ENCODE measurements around the gene NLRC3. TPM values are rescaled to one million over a fixed set of nuclear protein-coding genes. Genes with fewer than 3 reads are reported as not detected.

NLRC3 gene
- total RNA-seq, 1 experiment from 2014 or later = 0.15 TPM

DNA sequence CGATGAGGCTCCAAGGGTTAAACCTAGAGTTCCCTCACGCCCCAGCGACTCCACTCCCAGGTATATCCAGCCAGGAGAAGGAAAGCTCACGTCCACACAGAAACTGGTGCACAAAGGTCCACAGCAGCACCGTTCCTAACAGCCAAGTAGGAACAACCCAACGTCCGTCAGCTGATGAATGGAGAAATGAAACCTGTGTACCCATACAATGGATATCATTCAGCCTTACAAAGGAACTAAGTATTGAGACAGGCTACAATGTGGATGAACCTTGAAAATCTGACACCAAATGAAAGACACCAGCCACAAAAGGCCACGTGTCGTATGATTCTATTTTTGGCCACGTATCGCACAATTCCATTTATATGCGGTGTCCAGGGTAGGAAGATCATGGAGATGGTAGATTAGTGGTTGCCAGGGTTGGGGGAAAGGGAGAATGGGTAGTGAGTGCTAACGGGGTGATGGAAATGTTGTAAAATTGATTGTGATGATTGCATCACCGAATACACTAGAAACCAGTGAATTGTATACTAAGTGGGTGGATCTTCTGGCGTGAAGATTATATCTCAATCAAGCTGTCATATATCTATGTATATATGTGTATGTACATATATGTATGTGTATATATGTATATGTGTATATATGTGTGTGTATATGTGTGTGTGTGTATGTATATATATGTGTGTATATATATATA is 30.1 kb downstream of the NLRC3 start:
- H3K36me3 ChIP-seq (ENCODE audit: control insufficient read depth in 1 of 2, insufficient read depth in 2 of 2, low read length in 2 of 2) = no peaks in the 10 kb centered on the region
- CTCF ChIA-PET = no interaction called here

More for the DNA sequence above, 30.1 kb downstream of the NLRC3 start:
- Histone ChIP-seq H3K4me3 (replicated peaks in 1 of 2; ENCODE audit: low read depth in 1 of 2, low read length in 2 of 2) (no peak overlapping the region), H3K4me1 (ENCODE audit: control insufficient read depth in 1 of 2, insufficient read depth in 2 of 2, low read length in 2 of 2) (no peaks in the 10 kb centered on the region), H3K9ac (ENCODE audit: low read length) (no peak overlapping the region), H3K27me3 (ENCODE audit: insufficient read depth, low read length) (no peaks in the 10 kb centered on the region), H3K79me2 (ENCODE audit: insufficient read depth, low read length) (no peaks in the 10 kb centered on the region), H3K4me2 (ENCODE audit: low read length) (no peak overlapping the region), H4K20me1 (ENCODE audit: insufficient read depth) (no peaks in the 10 kb centered on the region), H3K27ac (ENCODE audit: low read depth, low read length) (no peak overlapping the region), H3K9me3 (ENCODE audit: control insufficient read depth in 1 of 2, insufficient read depth in 1 of 2, low read depth in 1 of 2, low read length in 2 of 2) (no peaks in the 10 kb centered on the region), H2AFZ (ENCODE audit: low read depth, low read length, poor library complexity, severe bottlenecking) (no peak overlapping the region), H3K9me2 (ENCODE audit: insufficient read depth) (no peaks in the 10 kb centered on the region)
- BruUV-seq (replicated peaks) = no TSS peak
- no peak for ATAC-seq
- intact Hi-C loops (cut with micrococcal nuclease) = no loop called here
- TF ChIP-seq EZH2phosphoT487 (IDR thresholded peaks at IDR 0.05; ENCODE audit: borderline replicate concordance) (no peak), EGR1 (IDR thresholded peaks at IDR 0.05; ENCODE audit: low read depth) (no peak), RAD21 (IDR thresholded peaks at IDR 0.05; ENCODE audit: low read depth) (no peak), EZH2 (IDR thresholded peaks at IDR 0.05) (no peak), POLR2AphosphoS5 (IDR thresholded peaks at IDR 0.05; ENCODE audit: low read depth, low read length) (no peak), SP1 (IDR thresholded peaks at IDR 0.05; ENCODE audit: low read depth) (no peak), ELF1 (IDR thresholded peaks at IDR 0.05; ENCODE audit: borderline replicate concordance, low read depth) (no peak), POLR2A (IDR thresholded peaks at IDR 0.05; ENCODE audit: borderline replicate concordance, extremely low read depth, insufficient read depth, insufficient read length) (no peak), YY1 (IDR thresholded peaks at IDR 0.05; ENCODE audit: extremely low read depth, insufficient replicate concordance, low read depth, low read length) (no peak), ZNF274 (IDR thresholded peaks at IDR 0.05; ENCODE audit: low read depth, low read length) (no peak), ZFX (IDR thresholded peaks at IDR 0.05) (no peak), TCF7L2 (IDR thresholded peaks at IDR 0.05; ENCODE audit: borderline replicate concordance, extremely low read depth, insufficient read depth, insufficient read length) (no peak), SRF (IDR thresholded peaks at IDR 0.05; ENCODE audit: low read depth) (no peak)
- TF ChIP-seq, protein P1, sequence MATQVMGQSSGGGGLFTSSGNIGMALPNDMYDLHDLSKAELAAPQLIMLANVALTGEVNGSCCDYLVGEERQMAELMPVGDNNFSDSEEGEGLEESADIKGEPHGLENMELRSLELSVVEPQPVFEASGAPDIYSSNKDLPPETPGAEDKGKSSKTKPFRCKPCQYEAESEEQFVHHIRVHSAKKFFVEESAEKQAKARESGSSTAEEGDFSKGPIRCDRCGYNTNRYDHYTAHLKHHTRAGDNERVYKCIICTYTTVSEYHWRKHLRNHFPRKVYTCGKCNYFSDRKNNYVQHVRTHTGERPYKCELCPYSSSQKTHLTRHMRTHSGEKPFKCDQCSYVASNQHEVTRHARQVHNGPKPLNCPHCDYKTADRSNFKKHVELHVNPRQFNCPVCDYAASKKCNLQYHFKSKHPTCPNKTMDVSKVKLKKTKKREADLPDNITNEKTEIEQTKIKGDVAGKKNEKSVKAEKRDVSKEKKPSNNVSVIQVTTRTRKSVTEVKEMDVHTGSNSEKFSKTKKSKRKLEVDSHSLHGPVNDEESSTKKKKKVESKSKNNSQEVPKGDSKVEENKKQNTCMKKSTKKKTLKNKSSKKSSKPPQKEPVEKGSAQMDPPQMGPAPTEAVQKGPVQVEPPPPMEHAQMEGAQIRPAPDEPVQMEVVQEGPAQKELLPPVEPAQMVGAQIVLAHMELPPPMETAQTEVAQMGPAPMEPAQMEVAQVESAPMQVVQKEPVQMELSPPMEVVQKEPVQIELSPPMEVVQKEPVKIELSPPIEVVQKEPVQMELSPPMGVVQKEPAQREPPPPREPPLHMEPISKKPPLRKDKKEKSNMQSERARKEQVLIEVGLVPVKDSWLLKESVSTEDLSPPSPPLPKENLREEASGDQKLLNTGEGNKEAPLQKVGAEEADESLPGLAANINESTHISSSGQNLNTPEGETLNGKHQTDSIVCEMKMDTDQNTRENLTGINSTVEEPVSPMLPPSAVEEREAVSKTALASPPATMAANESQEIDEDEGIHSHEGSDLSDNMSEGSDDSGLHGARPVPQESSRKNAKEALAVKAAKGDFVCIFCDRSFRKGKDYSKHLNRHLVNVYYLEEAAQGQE (IDR thresholded peaks at IDR 0.05; ENCODE audit: low read depth) = no peak
- TF ChIP-seq, protein P2, sequence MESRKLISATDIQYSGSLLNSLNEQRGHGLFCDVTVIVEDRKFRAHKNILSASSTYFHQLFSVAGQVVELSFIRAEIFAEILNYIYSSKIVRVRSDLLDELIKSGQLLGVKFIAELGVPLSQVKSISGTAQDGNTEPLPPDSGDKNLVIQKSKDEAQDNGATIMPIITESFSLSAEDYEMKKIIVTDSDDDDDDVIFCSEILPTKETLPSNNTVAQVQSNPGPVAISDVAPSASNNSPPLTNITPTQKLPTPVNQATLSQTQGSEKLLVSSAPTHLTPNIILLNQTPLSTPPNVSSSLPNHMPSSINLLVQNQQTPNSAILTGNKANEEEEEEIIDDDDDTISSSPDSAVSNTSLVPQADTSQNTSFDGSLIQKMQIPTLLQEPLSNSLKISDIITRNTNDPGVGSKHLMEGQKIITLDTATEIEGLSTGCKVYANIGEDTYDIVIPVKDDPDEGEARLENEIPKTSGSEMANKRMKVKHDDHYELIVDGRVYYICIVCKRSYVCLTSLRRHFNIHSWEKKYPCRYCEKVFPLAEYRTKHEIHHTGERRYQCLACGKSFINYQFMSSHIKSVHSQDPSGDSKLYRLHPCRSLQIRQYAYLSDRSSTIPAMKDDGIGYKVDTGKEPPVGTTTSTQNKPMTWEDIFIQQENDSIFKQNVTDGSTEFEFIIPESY (IDR thresholded peaks at IDR 0.05; ENCODE audit: extremely low read depth, insufficient replicate concordance, low read length) = no peak
- TF ChIP-seq, protein P3, sequence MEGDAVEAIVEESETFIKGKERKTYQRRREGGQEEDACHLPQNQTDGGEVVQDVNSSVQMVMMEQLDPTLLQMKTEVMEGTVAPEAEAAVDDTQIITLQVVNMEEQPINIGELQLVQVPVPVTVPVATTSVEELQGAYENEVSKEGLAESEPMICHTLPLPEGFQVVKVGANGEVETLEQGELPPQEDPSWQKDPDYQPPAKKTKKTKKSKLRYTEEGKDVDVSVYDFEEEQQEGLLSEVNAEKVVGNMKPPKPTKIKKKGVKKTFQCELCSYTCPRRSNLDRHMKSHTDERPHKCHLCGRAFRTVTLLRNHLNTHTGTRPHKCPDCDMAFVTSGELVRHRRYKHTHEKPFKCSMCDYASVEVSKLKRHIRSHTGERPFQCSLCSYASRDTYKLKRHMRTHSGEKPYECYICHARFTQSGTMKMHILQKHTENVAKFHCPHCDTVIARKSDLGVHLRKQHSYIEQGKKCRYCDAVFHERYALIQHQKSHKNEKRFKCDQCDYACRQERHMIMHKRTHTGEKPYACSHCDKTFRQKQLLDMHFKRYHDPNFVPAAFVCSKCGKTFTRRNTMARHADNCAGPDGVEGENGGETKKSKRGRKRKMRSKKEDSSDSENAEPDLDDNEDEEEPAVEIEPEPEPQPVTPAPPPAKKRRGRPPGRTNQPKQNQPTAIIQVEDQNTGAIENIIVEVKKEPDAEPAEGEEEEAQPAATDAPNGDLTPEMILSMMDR (IDR thresholded peaks at IDR 0.05 in 2 of 3, conservative IDR thresholded peaks at IDR 0.05 in 1 of 3; ENCODE audit: borderline replicate concordance in 1 of 3, insufficient read depth in 1 of 3, low read depth in 2 of 3, low read length in 2 of 3) = no peak
- ChIA-PET RAD21 (ENCODE audit: low non-redundant PET in 1 of 2, low total read pairs in 2 of 2, uncharacterized antibody in 2 of 2, unreplicated experiment in 2 of 2) (no interaction called here), POLR2A (interaction anchor here (0.6 kb wide), 1 partner anchor 548 kb away, joined by 4 read pairs; no protein-coding TSS in a partner anchor)
- no peak for DNase-seq (ENCODE audit: low read depth, low spot score)
